Osteoblast (primary cell): ENCODE results near the gene RAI1. TPM values are rescaled to one million over a fixed set of nuclear protein-coding genes. Genes with fewer than 3 reads are reported as not detected.

Experiments
- DNase-seq: peaks from one replicate; pipeline ENCODE4 v3.0.0; 2011; ENCODE audit warnings: low spot score, mixed read lengths; ENCODE audit not compliant: insufficient read length; ENCODE audit errors: missing footprints
- H2AFZ ChIP-seq: 2 replicates; pipeline ENCODE4 v1.6.0; 2011; ENCODE audit warnings: mild to moderate bottlenecking, low read length
- H3K27ac ChIP-seq: 2 replicates; pipeline ENCODE4 v1.5.1; 2011; ENCODE audit warnings: mild to moderate bottlenecking, low read depth, low read length, moderate library complexity
- H3K27me3 ChIP-seq: 2 replicates; pipeline ENCODE4 v1.6.0; 2012; ENCODE audit warnings: mild to moderate bottlenecking, control low read depth, inconsistent platforms, low read length, moderate library complexity; ENCODE audit not compliant: insufficient read depth
- H3K36me3 ChIP-seq: 2 replicates; pipeline ENCODE4 v1.5.1; 2011; ENCODE audit warnings: mild to moderate bottlenecking, low read length, control low read depth, moderate library complexity; ENCODE audit not compliant: insufficient read depth
- H3K4me1 ChIP-seq: 2 replicates; pipeline ENCODE4 v1.5.1; 2011; ENCODE audit warnings: mild to moderate bottlenecking, low read length, control low read depth, moderate library complexity; ENCODE audit not compliant: insufficient read depth
- H3K4me2 ChIP-seq: 2 replicates; pipeline ENCODE4 v1.6.0; 2011; ENCODE audit warnings: mild to moderate bottlenecking, low read length; ENCODE audit not compliant: insufficient read depth
- H3K4me3 ChIP-seq: fragments of 200-600 bp; sonication (generic); 3 replicates; pipeline ENCODE4 v1.5.1; 2012; ENCODE audit warnings: mild to moderate bottlenecking, low read length, inconsistent platforms; ENCODE audit not compliant: insufficient read depth
- H3K79me2 ChIP-seq: 2 replicates; pipeline ENCODE4 v1.6.0; 2012; ENCODE audit warnings: mild to moderate bottlenecking, low read length, control low read depth, inconsistent platforms; ENCODE audit not compliant: insufficient read depth
- H3K9me3 ChIP-seq: 2 replicates; pipeline ENCODE4 v1.5.1; 2011; ENCODE audit warnings: low read depth, low read length, control low read depth
- H4K20me1 ChIP-seq: 2 replicates; pipeline ENCODE4 v1.6.0; 2012; ENCODE audit warnings: mild to moderate bottlenecking, low read length, control low read depth; ENCODE audit not compliant: insufficient read depth
- CTCF ChIP-seq: IDR thresholded peaks from 2 replicates; pipeline ENCODE4 v1.5.1; 2011; ENCODE audit warnings: mild to moderate bottlenecking, low read depth, low read length, moderate library complexity; ENCODE audit errors: extremely low read depth
- total RNA-seq: library from RNA; depleted of rRNA; stranded (reverse); fragments of >200 nt; gene quantifications from 2 replicates; pipeline ENCODE4 v1.2.3, GENCODE V29; 2012

Gene RAI1
- total RNA-seq, 1 donor, result 15.6 TPM

- TF ChIP-seq CTCF, result no peak
- peaks cover 1% of the 10 kb centered on the region for H3K36me3 ChIP-seq
- no peak overlapping the region for H3K4me2 ChIP-seq
- no peak for DNase-seq
- no peaks in the 10 kb centered on the region for H3K9me3 ChIP-seq
- H2AFZ ChIP-seq, result no peak overlapping the region
- H3K79me2 ChIP-seq, result peaks cover 47% of the 10 kb centered on the region
- peaks cover 84% of the 10 kb centered on the region for H4K20me1 ChIP-seq
- H3K27me3 ChIP-seq, result no peaks in the 10 kb centered on the region
- H3K27ac ChIP-seq, result no peak overlapping the region
- H3K4me1 ChIP-seq, result peaks cover 2% of the 10 kb centered on the region
- H3K4me3 ChIP-seq, result no peak overlapping the region
Observed at GRCh38 chr17:17788967-17789366, 107.7 kb downstream of the RAI1 start.

- Histone ChIP-seq H3K4me2 (no peak overlapping the region), H3K9me3 (no peaks in the 10 kb centered on the region), H3K4me3 (no peak overlapping the region), H3K27ac (no peak overlapping the region), H3K4me1 (no peaks in the 10 kb centered on the region), H3K79me2 (peaks cover 44% of the 10 kb centered on the region), H3K36me3 (peaks cover 3% of the 10 kb centered on the region), H4K20me1 (peaks cover 80% of the 10 kb centered on the region), H2AFZ (no peak overlapping the region), H3K27me3 (no peaks in the 10 kb centered on the region)
- no peak for DNase-seq
- no peak for TF ChIP-seq CTCF
Observed at GRCh38 chr17:17789410-17789809, 108.2 kb downstream of the RAI1 start.

DNA sequence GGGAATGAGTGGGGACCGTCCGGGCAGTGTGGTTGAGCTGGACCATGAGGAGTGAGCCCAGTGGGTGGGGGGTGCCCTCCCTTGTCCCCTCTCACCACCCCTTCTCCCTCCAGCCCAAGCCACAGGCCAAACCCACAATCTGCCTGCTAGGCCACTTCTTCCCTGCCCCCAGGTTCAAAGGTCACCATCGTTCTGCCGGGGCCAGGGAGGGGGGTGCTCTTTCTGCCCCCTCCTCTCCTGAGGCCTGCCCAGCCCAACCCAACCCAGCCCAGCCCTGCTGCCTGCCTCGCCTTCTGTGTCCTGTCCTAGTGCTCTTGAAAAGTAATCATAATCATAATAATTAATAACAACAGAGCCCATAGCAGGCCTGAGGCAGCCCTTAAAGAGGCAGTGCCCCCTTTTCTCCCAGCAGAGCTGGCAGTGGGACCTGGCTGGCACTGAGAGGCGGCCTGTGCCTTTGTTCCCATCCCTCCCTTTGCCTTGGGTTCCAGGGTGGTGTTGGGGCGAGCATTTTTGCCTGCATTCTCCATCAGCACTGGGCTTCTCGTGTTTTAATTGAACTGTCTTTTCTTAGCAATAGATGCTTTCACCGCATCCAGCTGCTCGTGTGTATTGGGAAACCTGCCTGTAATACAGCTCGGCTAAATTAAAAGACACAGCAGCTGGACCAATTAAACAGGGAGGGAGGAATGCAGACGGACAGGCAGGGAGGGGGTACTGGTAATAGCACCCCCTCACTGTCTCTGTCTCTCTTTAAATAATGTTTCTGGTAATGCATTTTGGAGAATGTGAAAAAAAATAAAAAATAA lies 108.8 kb downstream of the RAI1 start:
- DNase-seq, result no peak
- Histone ChIP-seq H3K27me3 (no peaks in the 10 kb centered on the region), H3K9me3 (no peaks in the 10 kb centered on the region), H4K20me1 (peaks cover 75% of the 10 kb centered on the region), H3K79me2 (peaks cover 38% of the 10 kb centered on the region), H3K4me1 (no peaks in the 10 kb centered on the region), H3K4me3 (no peak overlapping the region), H2AFZ (no peak overlapping the region), H3K36me3 (peaks cover 6% of the 10 kb centered on the region), H3K4me2 (no peak overlapping the region), H3K27ac (no peak overlapping the region)
- TF ChIP-seq CTCF, result no peak

- H3K4me3 ChIP-seq, result no peak overlapping the region
- H3K9me3 ChIP-seq, result no peaks in the 10 kb centered on the region
- no peaks in the 10 kb centered on the region for H3K4me1 ChIP-seq
- no peaks in the 10 kb centered on the region for H3K27me3 ChIP-seq
- no peak overlapping the region for H3K4me2 ChIP-seq
- H3K36me3 ChIP-seq, result peaks cover 6% of the 10 kb centered on the region
- no peak overlapping the region for H3K27ac ChIP-seq
- TF ChIP-seq CTCF, result no peak
- peaks cover 68% of the 10 kb centered on the region for H4K20me1 ChIP-seq
- no peak overlapping the region for H2AFZ ChIP-seq
- no peak for DNase-seq
- H3K79me2 ChIP-seq, result peaks cover 36% of the 10 kb centered on the region
Observed at GRCh38 chr17:17790637-17791464, 109.6 kb downstream of the RAI1 start.
